Heart left ventricle (tissue), 13 donors: ENCODE data around the gene TMEM30B.

Experiments
- POLR2A ChIP-seq, 2 donors: fragments of 450-650 bp; IDR thresholded peaks; one replicate each; pipeline ENCODE4 v1.6.1; 2017; ENCODE audit warnings: antibody characterized with exemption in 2 of 2, mild to moderate bottlenecking in 2 of 2, moderate library complexity in 2 of 2
- TF ChIP-seq, protein P1 (sequence below), 12 donors: fragments of 200-600 bp; sonication (generic) in 4 of 12; IDR thresholded peaks; one replicate each; pipeline versions ENCODE4 v1.5.0 to v1.8.0; 2018 to 2022; ENCODE audit warnings: antibody characterized with exemption in 12 of 12, mild to moderate bottlenecking in 5 of 12
- donor health status: ischemic (EF 13 %, LVEDD 7.1; RV severe dilation, severe dysfunction).
- donor health status: DM: no; HTN: yes; CAD: no.
- donor health status: DM: no; HTN: no; CAD: no.
- donor health status: ischemic (EF 25% LVEDD 6.9; RV normal size, moderate dysfunction).
- donor health status: ischemic (EF 25% LVEDD 5.7; RV mildly dilated, moderate dysfunction).
- donor health status: ischemic (EF 35%, LVEDD 5.7; RV mildly dilated, moderate dysfunction).
- donor health status: nonischemic (EF 11% LVEDD 7.7; RV severe dilation, severe dysfunction).
- donor health status: DM: yes; HTN: yes; CAD: no.
- donor health status: PGD.
- donor health status: ischemic (EF 29% LVEDD 5.4; RV normal size, mild dysfunction).
- donor health status: nonischemic (EF 23%, LVEDD 6.1; RV moderate dilation, normal function).

DNA sequence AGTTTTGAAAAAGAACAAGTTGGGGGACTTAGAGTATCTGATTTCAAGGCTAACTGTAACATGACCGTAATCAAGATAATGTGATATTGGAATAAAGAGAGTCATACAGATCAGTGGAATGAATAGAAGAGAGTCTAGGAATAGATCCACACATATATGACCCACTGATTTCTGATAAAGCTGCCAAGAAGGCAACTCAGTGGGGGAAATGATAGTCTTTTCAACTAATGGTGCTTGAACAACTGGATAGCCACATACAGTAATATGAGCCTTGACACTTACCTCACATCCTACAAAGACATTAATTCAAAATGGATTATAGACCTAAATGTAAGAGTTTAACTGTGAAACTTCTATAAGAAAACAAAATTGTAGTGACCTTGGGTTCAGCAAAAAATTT is 44.0 kb upstream of the TMEM30B start:
- TF ChIP-seq, protein P1, sequence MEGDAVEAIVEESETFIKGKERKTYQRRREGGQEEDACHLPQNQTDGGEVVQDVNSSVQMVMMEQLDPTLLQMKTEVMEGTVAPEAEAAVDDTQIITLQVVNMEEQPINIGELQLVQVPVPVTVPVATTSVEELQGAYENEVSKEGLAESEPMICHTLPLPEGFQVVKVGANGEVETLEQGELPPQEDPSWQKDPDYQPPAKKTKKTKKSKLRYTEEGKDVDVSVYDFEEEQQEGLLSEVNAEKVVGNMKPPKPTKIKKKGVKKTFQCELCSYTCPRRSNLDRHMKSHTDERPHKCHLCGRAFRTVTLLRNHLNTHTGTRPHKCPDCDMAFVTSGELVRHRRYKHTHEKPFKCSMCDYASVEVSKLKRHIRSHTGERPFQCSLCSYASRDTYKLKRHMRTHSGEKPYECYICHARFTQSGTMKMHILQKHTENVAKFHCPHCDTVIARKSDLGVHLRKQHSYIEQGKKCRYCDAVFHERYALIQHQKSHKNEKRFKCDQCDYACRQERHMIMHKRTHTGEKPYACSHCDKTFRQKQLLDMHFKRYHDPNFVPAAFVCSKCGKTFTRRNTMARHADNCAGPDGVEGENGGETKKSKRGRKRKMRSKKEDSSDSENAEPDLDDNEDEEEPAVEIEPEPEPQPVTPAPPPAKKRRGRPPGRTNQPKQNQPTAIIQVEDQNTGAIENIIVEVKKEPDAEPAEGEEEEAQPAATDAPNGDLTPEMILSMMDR (IDR thresholded peaks at IDR 0.05), result no peak
- no peak for TF ChIP-seq POLR2A (IDR thresholded peaks at IDR 0.05)
